Caki2 (cell line): ENCODE measurements around the gene DUOXA2. TPM values are rescaled to one million over a fixed set of nuclear protein-coding genes. Genes with fewer than 3 reads are reported as not detected.
A peak's percentile ranks its signal among the peaks of the same experiment; 100 is the strongest.

Source experiments
- DNase-seq: peaks from one replicate; pipeline ENCODE4 v3.0.0-alpha.2; 2015; ENCODE audit warnings: low read depth
- in situ Hi-C: cut with HindIII; loops from 2 replicates; pipeline ENCODE4 v1.10.0; 2016; ENCODE audit warnings: low sequenced_read_pairs, low pct_unique_long_range_greater_than_20kb, mixed read lengths
- total RNA-seq: library from RNA; depleted of rRNA; stranded (reverse); fragments of >200 nt; shearing (Covaris generic); gene quantifications from 2 replicates; pipeline ENCODE4 v1.2.3, GENCODE V29; 2014; ENCODE audit warnings: low replicate concordance

The DUOXA2 gene
- total RNA-seq, 1 experiment from 2014 or later = not detected

DNA sequence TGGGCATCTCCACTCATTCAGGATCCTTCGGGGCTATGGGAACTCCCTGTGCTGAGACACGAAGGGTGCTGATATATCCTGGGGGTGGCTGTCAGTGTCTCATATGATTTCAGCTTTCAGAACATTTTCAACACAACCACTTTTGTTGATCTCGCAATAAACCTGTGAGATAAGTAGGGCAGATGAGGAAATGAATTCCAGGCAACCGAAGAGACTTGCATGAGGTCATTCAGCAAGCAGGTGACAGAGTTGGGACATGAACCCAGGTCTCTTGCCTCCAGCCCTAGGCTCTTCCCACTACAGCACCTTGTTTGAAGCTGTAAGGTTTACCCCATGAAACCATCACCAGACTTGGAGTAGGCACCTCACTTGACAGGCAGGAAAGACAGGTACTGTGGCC, 32.3 kb downstream of the DUOXA2 start:
- DNase-seq = no peak
- in situ Hi-C loops = no loop called here

GRCh38 chr15:45147606-45148005, 33.5 kb downstream of the DUOXA2 start:
- in situ Hi-C loops = no loop called here
- no peak for DNase-seq

DNA sequence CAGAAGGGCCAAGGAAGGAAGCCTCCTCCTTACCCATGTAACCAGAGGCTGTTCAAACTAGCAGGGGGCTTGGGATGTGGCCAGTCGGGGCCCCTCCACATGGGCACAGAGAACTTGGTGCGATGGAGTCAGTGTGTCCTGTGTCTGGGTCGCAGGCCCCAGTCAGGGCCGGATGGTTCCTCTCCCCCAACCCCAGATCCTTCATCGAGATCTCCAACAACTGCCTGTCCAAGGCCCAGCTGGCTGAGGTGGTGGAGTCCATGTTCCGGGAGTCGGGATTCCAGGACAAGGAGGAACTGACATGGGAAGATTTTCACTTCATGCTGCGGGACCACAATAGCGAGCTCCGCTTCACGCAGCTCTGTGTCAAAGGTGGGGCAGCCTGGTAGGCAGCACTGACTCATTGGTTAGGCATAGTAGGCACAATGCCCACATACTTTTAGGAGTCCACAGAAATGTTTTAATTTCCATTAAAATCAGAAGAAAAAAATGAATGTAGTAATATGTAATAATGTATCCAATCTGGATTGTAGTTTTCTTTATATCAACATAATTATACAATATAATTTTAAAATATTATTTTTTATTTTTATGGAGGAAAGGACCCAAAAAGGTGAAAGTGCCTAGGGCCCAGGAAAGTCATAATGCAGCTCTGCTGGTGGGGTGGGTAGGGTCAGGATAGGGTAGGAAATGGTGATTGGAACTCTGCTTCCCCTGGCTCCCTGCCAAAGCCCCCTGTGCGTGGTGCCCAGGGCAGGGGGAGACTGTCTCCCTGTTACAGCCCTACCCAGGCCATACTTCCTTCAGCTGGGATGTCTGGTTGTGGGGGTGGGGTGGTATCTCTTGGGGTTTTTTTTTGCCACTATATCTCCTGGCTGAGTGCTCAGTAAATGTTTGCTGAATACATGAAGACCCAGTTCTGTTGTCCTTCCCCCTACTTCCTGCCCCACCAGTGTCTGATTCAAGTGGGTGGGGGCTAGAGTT, 34.2 kb downstream of the DUOXA2 start:
- in situ Hi-C loops = no loop called here
- DNase-seq = no peak

GRCh38 chr15:45149060-45149459, 34.9 kb downstream of the DUOXA2 start:
- DNase-seq = no peak
- in situ Hi-C loops = no loop called here

GRCh38 chr15:45150481-45150880, 36.4 kb downstream of the DUOXA2 start:
- DNase-seq = no peak
- in situ Hi-C loops = no loop called here

- in situ Hi-C loops = no loop called here
- no peak for DNase-seq
Observed at GRCh38 chr15:45150997-45151396, 36.9 kb downstream of the DUOXA2 start.

GRCh38 chr15:45151998-45152828, 38.1 kb downstream of the DUOXA2 start:
- in situ Hi-C loops = no loop called here
- no peak for DNase-seq

DNA sequence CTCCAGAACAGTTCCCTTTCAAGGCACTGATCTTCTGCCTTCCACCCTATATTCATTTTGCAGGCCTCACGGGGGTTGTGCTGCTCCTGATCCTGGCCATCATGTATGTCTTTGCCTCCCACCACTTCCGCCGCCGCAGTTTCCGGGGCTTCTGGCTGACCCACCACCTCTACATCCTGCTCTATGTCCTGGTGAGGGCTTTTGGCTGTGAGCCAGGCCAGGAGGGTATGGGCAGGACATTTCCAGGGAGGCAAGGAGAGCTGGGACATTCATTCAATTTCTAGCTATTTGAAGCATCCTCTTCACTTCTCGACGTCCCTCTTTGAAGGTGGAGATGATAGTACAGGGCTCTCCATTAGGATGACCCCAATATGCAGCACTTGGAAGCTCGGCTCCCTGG, 41.6 kb downstream of the DUOXA2 start:
- no peak for DNase-seq
- in situ Hi-C loops = no loop called here

DNA sequence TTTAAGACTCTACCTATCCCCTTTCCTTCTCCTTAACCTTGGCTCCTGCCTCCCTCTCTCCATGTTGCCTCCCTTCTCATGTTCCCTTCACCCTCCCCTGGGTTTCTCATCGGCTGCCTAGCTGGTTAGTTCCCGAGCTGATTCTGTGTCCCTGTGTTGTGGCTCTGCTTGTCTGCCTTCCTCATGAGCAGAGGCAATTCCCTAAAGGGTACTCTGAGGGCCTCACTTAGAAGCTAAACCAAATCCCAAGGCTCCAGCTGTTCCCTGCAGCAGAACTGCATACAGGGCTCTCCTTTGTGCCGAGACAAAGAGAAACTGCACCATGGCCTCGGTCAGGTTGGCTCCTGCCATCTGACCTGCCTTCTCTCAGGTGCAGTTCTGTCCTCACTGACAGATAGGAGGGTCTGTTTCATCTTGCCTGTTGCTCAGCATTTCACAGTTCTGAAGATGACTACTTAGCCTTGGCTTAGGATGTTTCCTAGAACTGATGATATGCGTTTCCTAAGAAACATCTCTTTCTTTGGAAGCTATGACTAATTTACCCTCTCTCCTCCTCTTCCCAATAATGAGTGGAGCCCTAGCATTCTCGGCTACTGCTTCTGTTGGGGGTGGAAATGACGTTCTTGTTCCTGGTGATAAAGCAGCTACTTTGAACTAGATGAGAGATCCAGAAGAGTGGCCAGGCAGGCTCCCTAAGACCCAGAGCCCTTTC, 42.8 kb downstream of the DUOXA2 start:
- DNase-seq = no peak
- in situ Hi-C loops = no loop called here

DNA sequence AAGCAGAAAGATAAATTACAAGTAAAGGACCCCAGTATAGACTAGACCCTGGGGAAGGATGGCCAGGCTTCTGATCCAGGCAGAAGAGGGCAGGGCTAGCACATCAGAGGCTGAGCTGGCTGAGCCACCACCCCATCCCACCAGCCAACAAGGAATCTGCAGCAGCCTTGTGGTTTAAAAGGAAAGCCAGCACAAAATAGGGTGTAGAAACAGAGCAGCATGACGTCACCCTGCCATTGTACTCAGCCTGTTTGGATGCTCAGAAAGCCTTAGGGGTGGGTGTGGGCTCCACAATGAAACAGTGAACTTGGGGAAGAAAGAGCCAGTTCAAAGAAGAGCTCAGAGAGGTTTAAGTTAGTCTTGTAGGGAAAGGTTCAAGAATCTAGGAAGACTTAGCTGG, 43.8 kb downstream of the DUOXA2 start:
- no peak for DNase-seq
- in situ Hi-C loops = no loop called here

DNA sequence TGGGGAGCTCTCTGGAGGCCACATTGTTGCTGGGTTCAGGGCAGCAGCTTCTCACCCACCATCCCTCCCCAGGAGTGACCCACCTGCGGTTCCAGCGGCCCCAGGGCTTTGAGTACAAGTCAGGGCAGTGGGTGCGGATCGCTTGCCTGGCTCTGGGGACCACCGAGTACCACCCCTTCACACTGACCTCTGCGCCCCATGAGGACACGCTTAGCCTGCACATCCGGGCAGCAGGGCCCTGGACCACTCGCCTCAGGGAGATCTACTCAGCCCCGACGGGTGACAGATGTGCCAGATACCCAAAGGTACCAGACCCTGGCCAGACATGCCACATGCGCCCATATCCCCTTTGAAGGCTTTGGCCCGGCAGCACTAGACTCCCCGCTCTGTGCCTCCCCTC, 47.5 kb downstream of the DUOXA2 start:
- no peak for DNase-seq
- in situ Hi-C loops = no loop called here

DNA sequence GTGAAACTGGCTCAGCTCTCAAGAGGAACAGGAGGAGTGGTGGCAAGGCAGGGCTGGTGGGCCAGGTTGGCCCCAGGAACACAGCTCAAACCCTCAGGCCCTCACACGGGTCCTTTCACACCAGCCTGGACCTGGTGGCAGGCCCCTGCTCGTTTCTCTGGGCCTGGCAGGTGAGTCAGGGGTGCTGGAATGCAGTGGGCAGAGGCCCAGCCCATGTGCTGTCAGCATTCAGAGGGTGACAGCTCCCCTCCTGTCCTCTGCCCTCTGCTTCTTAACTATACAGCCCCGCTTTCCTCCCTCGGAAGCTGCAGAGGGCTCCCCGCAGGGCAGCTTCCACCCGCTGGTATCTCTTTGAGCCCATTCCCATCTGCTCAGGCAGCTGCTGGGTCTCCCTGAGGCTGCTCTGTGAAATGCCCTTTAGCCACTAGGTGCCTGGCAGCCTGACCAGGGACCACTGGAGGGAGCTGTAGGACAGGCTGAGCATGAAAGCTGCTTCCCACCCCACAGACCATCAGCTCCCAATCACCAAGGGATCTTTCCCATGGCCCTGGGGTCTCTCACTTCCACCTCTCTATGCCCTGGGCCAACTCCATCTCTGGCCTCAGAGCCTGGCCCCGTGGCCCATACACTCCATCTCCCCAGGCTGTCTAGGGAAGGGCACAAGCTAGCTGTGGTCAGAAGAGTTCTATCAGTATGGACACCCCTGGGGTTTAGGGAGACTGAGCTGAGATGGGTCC, 48.8 kb downstream of the DUOXA2 start:
- in situ Hi-C loops = no loop called here
- DNase-seq = peak; percentile 78

DNA sequence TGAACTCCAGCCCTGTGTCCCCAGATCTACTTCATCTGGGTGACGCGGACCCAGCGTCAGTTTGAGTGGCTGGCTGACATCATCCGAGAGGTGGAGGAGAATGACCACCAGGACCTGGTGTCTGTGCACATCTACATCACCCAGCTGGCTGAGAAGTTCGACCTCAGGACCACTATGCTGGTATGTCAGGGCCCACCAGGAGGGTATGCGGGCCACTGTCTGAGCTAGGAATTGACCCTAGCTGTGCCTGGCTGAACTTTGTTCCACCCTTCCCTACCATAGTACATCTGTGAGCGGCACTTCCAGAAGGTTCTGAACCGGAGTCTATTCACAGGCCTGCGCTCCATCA, 49.4 kb downstream of the DUOXA2 start:
- DNase-seq = no peak
- in situ Hi-C loops = no loop called here

- in situ Hi-C loops = no loop called here
Observed at GRCh38 chr15:45164914-45165313, 50.8 kb downstream of the DUOXA2 start.

DNA sequence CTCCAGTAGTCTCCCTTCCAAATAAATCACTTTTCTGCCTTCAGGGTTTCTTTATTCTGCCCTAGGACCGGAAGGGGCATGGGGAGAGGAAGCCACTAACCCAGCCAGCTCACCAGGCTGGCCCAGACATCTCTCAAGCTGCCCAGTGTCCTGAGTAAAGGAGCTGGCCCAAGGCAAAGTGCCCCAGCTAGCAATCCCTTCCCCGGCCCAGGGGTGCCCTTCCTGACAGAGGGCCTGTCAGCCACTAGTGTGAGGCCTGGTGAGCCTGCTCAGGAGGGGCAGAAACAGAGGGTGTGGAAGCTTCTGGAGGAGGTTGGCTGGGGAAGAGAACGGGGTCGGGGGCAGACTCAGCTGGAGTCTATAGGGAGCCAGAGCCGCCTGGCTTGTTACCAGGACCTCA, 51.4 kb downstream of the DUOXA2 start:
- no peak for DNase-seq
- in situ Hi-C loops = no loop called here

More at GRCh38 chr15:45164914-45165313, 50.8 kb downstream of the DUOXA2 start:
- DNase-seq = no peak

- in situ Hi-C loops = no loop called here
- peak; percentile 67 for DNase-seq
Observed at GRCh38 chr15:45166834-45167630, 52.9 kb downstream of the DUOXA2 start.

- in situ Hi-C loops = no loop called here
- DNase-seq = no peak
Observed at GRCh38 chr15:45167631-45168205, 53.6 kb downstream of the DUOXA2 start.
